Measurements from ENCODE around the gene STK38.

STK38 gene

GRCh38 chr6:36548401-36548743, 1.1 kb upstream of the STK38 start:
- H3K4me3 ChIP-seq (ENCODE audit: low read depth, low read length) = no peak overlapping the region
- TF ChIP-seq CTCF (IDR thresholded peaks at IDR 0.05; ENCODE audit: insufficient read depth, low read depth, low read length, missing control alignments) = no peak
- DNase-seq (ENCODE audit: low read depth) = no peak

- no peak for DNase-seq (ENCODE audit: low read depth)
- peak overlapping the region; percentile 27 for H3K4me3 ChIP-seq (ENCODE audit: low read depth, low read length)
Observed at GRCh38 chr6:36547646-36548400, 544 bp upstream of the STK38 start.

GRCh38 chr6:36546308-36546919, 865 bp downstream of the STK38 start:
- TF ChIP-seq CTCF (IDR thresholded peaks at IDR 0.05; ENCODE audit: insufficient read depth, low read depth, low read length, missing control alignments) = no peak
- peak; percentile 34 for DNase-seq (ENCODE audit: low read depth)
- peak overlapping the region; percentile 70 for H3K4me3 ChIP-seq (ENCODE audit: low read depth, low read length)

More at GRCh38 chr6:36547646-36548400, 544 bp upstream of the STK38 start:
- no peak for TF ChIP-seq CTCF (IDR thresholded peaks at IDR 0.05; ENCODE audit: insufficient read depth, low read depth, low read length, missing control alignments)

GRCh38 chr6:36545767-36546307, 1.4 kb downstream of the STK38 start:
- no peak for TF ChIP-seq CTCF (IDR thresholded peaks at IDR 0.05; ENCODE audit: insufficient read depth, low read depth, low read length, missing control alignments)
- DNase-seq (ENCODE audit: low read depth) = no peak
- H3K4me3 ChIP-seq (ENCODE audit: low read depth, low read length) = peak overlapping the region; percentile 70

- H3K4me3 ChIP-seq (ENCODE audit: low read depth, low read length) = peak overlapping the region; percentile 11
- peak; percentile 64 for DNase-seq (ENCODE audit: low read depth)
Observed at GRCh38 chr6:36544228-36544627, 3.1 kb downstream of the STK38 start.

GRCh38 chr6:36542041-36542440, 5.2 kb downstream of the STK38 start:
- no peak overlapping the region for H3K4me3 ChIP-seq (ENCODE audit: low read depth, low read length)
- TF ChIP-seq CTCF (IDR thresholded peaks at IDR 0.05; ENCODE audit: insufficient read depth, low read depth, low read length, missing control alignments) = no peak
- DNase-seq (ENCODE audit: low read depth) = no peak

More at GRCh38 chr6:36544228-36544627, 3.1 kb downstream of the STK38 start:
- no peak for TF ChIP-seq CTCF (IDR thresholded peaks at IDR 0.05; ENCODE audit: insufficient read depth, low read depth, low read length, missing control alignments)
